GM12891 (cell line): ENCODE data around the gene TEX28.

ENCODE experiments used
- POLR2A ChIP-seq: IDR thresholded peaks from 2 replicates; pipeline ENCODE4 v1.6.1; 2011; ENCODE audit warnings: low read depth, low read length, control low read depth
- POLR2AphosphoS5 ChIP-seq: IDR thresholded peaks from 2 replicates; pipeline ENCODE4 v1.6.1; 2011; ENCODE audit warnings: low read depth, low read length, control low read depth
- TAF1 ChIP-seq: IDR thresholded peaks from 2 replicates; pipeline ENCODE4 v1.6.1; 2011; ENCODE audit warnings: low read depth, low read length, control low read depth

- no peak for TF ChIP-seq POLR2AphosphoS5
- no peak for TF ChIP-seq POLR2A
- TF ChIP-seq TAF1: no peak
Measured at GRCh38 chrX:154325541-154325940, 30.6 kb upstream of the TEX28 start.
